Fibroblast of gingiva (primary cell): Measurements from ENCODE around the gene ZNF423.

Experiments used
- DNase-seq: peaks from one replicate; pipeline ENCODE4 v3.0.0-alpha.2; 2011; ENCODE audit warnings: low read depth

ZNF423 gene

DNA sequence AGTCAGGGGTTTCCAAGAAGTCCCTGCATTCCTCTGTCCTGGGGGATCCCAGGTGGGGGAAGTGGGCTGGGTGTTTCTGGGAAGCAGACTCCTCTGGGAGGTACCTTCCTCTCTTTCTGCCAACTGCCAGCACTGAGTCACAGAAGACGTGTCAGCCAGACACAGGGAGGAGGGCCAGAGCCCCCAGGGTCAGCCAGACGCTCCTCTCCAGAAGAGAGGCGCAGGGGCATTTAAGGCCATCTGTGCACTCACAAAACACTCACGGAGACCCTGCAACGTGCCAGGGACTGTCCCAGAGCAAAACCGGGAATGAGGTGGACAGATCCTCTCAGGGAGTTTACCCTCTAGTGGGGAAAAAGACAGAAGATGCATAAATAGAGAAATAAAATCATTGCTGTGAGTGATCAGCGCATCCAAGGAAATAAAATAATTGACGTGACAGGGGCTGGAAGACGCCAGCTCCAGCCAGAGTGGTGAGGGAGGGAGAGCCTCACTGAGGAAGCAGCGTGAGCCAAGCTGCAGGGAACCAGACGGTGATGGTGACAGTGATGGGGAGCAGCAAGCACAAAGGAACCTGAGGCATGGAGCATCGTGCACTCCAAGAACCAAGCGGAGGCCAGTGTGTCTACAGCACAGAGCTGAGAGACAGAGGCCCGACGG is 105.4 kb downstream of the ZNF423 start:
- DNase-seq = no peak

DNA sequence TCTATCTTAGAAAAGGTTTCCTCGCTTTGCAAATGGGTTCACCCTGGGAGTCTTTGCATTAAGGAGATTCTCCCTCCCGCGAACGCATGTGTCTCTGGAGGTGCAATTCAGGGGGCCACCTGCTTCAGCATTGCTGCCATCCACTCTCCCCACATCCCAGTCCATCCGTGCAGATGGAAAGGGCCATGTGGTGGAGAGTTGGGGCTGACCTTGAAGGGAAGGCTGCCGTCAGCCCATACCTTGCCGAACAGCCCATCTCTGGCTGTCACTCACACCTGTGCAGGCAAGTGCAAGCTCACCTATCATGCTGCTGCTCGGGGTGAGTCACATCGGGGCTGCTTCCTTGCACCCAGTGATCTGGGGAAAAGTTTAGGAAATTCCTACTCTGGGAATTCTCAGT is 106.1 kb downstream of the ZNF423 start:
- no peak for DNase-seq

DNA sequence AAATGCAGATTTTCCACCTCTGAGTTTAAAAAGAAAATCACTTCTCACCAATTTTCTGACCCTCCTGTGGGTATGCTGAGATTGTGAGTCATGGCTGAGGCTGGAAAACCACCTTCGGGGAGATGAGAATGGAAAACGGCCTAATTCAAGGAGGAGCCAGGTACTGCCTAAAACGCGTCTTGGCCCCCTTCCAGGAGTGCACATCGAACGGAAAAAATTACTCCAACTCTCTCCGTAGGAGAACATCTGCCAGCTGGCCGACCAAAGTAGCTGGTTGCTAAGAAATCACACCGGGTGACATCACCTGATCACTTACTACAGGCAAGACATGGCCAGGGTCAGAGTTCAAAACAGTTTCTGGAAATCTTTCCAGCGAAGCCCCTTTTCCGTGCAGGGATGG is 107.6 kb downstream of the ZNF423 start:
- DNase-seq = no peak

DNA sequence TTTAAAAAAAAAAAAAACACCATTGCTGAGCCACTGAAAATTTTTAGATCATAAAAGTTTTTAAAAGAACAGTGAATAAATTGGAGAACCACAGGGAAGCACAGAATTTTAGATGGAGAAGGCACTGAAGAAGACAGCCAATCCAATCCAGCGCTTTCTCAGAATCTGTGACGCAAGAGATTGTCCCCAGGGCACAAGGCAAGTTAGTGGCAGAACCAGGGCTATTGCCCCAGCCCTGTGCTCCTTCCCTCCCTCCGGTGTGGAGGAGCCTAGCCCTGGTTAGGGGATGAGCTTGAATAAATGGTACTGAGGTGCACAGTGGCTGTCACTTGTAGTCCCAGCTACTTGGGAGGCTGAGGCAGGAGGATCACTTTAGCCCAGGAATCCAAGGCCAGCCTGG is 108.3 kb downstream of the ZNF423 start:
- no peak for DNase-seq

DNA sequence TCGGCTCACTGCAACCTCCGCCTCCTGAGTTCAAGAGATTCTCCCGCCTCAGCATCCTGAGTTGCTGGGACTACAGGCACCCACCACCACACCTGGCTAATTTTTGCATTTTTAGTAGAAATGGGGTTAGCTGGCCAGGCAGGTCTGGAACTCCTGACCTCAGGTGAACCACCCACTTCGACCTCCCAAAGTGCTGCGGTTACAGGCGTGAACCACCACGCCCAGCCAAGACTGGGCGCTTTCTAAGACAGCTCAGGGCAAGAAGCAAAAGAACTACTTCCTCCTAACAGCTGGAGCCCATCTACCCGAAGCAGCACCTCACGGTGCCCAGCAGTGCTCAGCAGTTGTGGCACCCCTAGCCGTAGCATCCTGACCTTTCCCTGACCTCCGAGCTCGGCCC is 109.4 kb downstream of the ZNF423 start:
- no peak for DNase-seq

DNA sequence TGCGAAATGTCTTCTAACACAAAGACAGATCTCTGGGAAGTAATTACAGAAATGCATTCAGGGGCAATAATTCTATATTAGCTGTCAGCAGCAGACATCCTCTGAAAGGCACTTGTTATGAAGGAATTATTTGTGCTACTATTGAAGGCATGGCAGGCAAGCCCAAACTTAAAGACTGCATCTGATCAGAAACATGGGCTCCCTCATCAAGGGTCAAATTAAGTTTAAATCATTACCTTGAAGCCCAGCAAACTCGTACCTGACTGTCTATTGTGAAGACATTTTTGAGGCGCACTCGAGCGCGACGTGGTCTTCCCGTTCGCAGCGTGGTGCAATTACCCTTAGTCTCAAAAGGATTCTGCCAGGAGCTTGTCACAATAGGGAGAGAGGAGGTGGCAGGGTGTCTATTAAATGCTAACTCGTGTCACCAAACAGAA is 110.6 kb downstream of the ZNF423 start:
- no peak for DNase-seq

DNA sequence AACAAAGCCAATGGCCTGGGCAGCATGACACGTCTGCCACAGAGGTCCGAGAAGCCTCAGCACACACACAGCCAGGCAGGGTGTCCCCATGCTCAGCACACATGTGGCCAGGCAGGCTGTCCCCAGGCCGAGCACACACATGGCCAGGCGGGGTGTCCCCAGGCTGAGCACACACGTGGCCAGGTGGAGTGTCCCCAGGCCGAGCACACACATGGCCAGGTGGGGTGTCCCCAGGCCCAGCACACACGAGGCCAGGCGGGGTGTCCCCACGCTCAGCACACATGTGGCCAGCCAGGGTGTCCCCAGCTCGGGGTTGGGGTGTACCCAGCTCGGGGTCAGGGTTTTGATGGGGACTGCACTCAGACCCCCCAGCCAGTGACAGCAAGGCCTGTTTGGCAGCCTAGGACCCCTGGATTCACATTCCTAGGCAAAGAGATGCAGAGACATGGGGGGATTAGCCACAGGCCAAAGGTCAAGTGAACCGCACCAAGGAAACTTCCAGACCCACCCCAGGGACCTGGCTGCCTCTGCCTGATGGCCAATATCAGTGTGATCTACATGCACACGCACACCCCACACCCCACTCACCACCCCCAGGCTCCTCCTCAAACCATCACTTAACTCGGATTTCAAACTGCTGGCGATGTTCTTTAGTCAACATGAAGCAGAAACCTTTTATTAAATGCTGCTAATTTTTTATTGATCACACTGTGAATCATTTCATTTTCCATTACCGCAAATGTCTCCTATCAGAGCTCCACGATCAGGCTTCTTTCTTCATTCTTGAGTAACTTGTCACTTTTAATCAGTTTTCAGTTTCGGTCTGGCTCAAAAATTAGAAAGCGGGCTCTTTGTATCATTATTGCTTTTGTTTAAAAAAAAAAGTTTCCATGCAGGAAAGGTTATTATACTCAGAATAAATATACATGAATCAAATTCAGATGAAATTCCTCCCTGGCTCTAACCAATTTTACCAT is 111.4 kb downstream of the ZNF423 start:
- no peak for DNase-seq

DNA sequence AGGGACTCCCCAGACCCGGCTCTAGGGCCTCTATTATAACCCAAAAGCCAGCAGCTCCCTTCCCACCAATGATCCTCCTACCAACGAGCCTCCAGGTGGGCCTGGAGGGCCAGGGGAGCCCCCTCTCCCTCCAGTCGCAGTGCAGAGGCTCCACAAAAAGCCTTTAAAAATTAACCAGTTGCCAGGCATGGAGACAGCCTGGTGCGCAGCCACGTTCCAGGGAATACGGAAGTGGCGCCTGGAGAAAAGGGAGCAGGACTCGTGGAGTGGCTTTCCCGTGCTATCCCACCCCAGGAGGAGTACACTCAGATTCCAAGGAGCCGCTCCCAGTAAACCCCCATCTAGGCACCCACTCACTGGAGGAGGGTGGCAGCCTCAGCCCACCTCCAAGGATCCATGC is 112.3 kb downstream of the ZNF423 start:
- DNase-seq = no peak

DNA sequence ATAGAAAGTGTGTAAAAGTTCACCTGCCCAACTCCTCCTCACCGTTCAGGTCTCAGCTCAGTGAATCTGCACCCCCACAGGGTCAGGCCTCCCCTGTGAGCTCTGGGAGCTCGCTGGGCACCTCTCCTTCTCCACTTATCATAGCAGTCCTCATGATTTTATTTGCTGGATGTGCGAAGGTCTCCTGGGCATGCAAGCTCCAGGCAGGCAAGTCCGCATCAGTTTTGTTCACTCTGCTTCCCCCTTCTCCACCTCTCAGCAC is 112.8 kb downstream of the ZNF423 start:
- DNase-seq = no peak

DNA sequence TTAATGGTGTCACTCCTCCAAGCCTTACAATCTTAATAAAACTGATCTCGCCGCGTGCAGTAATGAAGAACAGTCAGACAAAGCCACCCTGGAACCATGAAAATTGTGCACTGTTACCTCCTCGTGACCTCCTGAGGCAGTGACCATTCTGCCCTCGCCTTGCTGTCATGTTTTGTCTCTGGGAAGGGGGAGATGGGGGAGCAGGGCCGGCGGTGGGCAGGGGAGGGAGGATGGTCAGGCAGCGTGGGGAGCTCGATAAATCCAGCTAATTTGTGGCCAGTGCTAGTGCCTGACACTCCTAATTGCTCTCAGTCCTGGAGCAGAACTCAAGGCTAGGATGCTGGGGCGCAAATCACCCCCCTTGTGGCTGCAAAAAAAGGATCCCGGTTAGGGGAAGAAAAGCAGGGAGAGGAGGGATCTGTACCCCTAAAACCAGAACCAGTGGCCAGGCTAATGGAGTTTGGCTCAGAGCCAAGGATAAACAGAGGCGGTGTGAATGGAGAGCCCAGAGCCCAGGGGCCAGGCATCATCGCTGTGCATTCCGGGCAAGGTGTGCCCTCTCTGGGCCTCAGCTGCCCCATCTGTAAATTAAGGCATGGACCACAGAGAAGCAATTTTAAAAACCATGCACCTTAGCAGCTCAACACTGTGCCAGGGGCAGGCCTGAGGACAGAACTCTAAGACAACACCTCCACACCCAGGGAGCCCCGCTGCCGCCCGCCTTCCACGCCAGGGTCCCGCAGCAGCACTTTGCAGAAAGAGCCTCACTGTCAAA is 113.3 kb downstream of the ZNF423 start:
- no peak for DNase-seq

DNA sequence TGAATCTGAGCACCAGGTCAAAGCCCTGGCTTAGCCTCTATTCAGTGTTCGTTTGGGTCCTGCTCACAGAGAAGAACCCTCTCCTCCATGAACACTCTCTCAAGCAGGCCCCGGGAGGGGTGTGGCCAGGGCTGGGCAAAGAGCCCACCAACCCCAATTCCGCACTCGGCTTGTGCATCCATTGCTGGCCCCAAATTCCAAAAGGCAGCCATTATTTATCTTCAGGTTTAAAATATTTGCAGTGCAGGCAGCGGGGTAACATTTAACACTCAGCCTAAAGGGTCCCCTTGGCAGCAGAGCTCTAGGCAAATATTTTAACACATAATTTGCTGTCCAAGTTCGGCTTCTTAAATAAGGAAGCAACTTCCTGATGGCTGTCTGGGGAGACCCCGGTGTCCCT is 115.7 kb downstream of the ZNF423 start:
- no peak for DNase-seq

DNA sequence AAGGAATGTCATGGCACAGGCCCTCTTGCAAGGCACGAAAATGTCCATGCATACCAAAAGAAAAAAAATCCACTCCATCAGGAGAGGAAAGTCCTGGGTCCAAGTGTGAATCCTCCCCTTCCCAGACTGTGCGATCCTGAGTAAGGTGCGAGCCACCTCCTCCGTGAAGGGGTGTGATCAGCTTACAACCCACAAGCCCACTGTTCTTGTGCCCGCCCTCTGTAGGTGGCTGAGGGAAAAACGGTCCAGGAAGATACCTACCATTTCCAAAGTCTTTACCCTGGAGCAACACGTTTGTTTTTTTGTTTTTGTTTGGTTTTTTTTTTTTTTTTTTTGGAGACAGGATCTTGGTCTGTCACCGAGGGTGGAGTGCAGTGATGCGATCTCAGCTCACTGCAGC is 116.5 kb downstream of the ZNF423 start:
- DNase-seq = no peak

DNA sequence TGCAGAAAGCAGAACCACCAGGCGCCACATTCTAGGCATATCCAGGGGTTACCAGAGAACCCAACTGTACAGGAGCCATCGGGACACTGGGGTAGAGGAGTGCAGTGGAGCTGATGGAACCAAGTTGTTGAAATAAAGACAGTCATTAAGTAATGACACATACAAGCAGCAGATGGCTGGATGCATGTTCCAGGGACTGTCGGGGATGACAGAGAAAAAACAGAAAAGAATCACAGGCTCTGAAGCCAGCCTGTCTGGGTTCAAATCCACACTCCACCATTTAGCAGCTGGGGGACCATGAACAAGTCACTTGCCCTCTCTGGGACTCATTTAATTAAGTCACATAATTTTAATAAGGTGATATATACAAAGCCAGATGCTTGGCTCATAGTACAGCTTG is 117.1 kb downstream of the ZNF423 start:
- no peak for DNase-seq

DNA sequence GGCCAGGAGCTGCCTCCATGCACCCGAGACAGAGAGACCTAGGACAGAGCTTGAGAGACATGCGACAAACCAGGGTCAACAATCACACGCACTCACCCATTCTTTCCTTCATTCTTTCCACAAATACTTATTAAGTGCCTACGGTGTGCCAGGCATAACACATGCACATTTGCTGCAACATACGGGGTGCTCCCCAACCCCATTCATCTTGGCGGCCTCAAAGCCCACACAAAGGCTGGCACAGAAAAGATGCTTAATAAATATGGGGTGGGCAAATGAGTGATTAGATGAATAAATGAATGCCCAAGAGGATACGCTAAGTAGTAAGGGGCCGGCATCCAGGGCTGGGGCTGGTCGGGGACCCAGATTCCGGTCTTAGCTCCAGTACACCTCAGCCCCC is 117.9 kb downstream of the ZNF423 start:
- no peak for DNase-seq

DNA sequence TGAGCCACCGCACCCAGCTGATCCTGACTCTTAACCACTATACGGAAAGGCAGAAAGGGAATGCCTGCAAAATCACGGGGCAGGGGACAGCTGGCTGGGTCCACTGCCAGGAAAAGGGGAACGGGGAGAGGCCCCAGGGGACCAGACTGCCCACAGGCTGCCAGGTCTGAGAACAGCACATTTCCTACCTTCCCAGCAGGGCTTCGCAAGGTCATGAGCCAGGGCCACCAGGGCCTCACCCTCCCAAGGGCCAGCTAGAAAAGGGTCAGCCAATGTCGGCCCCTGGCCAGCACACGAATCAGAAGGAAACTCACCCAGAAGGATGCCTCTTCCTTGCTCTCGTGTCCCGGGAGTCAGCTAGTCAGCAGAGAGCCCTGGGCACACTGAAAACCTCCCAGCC is 118.4 kb downstream of the ZNF423 start:
- no peak for DNase-seq

DNA sequence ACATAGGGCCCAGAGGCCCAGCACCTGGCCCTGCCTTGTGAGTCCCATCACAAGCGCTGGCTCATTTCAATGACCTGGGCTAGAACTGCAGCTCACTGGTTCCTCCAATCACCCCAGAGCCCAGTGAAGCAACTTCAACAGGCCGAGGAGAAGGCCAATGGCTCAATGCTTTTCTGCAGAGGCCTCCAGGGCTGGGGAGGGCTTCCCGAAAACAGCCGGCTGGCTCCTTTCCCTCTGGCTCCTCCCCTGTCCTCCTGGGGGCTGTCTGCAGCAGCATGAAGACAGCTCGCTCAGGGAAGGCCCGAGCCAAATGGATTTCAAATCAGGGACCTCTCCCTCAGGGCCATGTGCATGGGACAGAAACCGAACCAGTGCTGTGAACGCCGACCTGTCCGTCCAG is 121.6 kb downstream of the ZNF423 start:
- no peak for DNase-seq

DNA sequence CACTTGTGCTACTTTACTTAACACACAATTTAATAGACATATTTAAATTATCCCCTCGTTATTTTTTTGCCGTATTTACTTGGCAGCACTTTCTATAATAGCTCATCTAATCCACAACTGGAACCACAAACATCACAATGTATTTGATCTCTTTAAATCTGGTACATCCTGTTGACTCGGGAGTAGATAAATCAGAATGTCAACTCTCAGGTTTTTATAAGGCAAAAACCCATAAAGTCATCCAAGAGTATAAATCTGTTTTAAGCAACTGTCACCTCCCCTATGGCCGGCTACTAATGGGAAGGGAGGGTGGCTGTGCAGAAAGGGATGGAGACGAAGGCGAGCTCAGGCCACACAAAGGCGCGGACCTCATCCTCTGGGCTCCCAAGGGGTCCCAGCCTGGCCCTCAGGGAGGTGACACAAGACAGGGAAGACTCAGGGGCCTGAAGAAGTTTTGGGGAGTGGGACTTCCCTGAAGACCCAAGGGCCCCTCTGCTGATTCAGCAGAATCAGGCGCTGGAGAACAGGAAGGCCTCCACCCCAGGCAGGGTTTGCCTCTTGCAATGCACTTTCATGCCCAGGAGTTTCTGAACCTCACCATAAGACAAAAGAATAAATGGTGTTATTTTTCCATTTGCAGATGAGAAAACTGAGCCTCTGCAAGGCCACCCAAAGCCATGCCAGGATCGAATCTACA is 122.5 kb downstream of the ZNF423 start:
- no peak for DNase-seq

DNA sequence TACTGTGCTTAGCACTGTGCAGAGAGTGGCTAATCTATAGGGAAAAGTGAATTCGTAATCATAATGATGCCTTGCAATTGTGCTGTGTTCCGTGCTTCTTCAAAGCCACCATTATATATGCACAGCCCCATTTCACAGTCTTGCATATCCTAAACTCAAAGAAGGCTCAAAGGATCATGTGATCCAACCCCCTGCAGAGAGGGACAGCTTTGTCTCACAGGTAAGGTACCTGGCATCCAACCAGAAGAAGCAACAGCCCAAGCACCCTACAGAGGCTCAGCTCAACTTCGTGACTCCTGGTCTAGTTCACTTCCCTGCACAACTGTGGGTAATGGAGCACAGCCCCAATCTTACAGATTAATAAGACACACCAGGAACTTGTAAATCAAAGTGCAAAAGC is 124.0 kb downstream of the ZNF423 start:
- no peak for DNase-seq

DNA sequence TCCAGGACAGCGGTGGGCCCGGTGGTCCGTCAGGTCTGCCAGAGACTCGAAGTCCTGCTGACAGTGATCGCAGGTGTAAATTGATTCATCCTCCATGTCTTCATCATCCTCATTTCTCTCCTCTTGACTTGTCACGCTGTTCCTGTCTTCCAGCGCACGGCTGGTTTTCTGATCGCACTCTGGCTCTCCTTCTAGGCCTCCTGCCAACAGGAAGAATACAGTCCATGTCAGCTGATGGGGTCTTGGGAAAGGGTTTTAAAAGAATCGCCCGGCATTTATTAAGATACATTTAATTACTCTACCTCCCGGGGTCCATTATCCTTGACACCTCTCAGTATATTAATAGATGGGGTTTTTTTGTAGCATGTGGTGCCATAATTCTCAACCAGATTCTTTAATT is 125.1 kb downstream of the ZNF423 start:
- no peak for DNase-seq

DNA sequence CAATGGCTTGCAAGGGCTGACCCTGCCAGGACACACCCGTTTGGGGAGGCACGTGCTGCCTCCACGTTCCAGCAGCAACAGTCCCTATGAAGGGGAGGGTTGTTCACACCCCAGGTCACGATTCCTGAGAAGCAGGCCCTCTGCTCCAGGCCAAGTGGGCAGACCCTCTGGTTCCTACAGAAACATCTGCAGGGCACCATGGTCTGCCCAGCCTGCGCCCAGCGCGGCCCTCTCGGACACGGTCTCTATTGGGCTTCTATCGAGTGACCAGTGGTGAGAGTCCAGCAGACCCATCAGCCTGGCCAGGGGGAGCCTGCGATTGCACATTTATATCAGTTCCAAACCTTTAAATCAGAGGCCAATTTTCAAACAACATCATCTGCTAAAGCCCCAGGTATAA is 128.3 kb downstream of the ZNF423 start:
- no peak for DNase-seq

DNA sequence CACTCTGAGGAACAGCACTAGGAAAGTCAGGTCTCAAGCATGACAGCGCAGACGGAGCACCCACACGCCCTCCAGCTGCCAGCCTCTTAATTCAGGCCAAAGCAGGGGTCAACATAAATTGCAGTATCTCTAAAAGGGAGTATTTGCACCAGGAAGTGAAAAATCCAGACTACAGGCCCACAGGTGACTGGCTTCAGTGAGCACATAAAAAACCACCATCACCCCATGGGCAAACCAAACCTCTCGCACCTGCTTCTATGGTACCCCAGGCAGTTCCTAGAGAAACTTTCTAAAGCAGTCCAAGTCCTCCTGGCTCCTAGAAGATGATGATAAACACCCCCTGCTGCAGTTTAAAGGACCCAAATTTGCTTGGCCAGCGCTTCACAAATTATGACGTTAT is 129.8 kb downstream of the ZNF423 start:
- no peak for DNase-seq

DNA sequence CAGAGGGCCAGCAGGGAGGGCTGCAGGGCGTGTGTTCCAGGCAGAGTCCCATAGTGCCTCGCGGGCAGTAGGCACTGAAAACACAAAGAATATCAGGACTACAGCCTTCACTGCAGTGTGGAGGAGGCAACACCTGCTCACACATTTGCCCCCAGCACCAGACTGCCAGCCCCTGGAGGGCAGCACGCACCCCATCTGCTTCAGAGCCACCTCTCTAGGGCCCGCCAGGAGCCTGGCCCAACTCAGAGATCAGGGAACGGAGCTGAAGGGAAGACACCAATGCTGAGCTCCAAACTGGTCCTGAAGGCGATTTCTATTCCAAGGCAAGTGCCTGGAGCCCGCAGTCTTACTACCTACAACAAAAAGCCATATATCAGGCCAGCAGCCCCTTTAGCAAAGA is 130.3 kb downstream of the ZNF423 start:
- DNase-seq = no peak
